GM21737 (cell line): Measurements from ENCODE around the gene MAP1LC3B2.

Experiments
- ATAC-seq: cut with Tn5 transposase; IDR thresholded peaks from one replicate; pipeline ENCODE4 v1.9.1; 2021; ENCODE audit warnings: mild to moderate bottlenecking, moderate library complexity; ENCODE audit not compliant: unreplicated experiment

The MAP1LC3B2 gene

DNA sequence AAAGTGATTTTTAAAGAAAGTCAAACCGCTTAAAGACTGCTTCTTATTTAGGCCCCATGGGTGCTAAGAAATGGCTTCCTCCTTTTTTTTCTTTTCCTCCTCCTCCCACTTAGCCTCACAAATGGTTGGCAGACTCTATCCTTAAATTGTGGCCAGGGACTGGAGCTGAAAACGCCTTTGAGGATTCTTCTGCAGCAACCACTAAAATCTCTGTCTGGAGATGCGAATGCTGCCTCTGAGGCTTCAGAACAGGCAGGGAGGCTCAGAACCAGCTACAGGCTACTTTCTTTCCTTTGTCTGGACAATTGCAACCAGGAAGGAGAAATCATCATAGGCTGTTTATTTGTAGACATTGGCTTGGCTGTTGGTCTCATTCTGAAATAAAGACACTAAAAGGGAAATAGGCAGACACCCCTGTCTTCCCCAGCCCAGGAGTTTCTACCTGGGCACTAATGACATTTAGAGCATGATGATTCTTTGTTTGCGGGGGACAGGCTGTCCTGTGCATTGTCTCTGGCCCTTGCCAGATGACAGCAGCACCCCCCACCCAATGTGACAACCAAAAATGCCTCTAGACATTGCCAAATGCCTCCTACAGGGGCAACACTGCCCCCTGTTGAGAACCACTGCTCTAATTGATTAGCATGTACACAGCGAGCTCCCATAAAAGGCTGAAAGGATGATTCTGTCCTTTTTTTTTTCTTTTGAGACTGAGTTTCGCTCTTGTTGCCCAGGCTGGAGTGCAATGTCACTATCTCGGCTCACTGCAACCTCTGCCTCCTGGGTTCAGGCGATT, 50.3 kb downstream of the MAP1LC3B2 start:
- ATAC-seq: no peak

DNA sequence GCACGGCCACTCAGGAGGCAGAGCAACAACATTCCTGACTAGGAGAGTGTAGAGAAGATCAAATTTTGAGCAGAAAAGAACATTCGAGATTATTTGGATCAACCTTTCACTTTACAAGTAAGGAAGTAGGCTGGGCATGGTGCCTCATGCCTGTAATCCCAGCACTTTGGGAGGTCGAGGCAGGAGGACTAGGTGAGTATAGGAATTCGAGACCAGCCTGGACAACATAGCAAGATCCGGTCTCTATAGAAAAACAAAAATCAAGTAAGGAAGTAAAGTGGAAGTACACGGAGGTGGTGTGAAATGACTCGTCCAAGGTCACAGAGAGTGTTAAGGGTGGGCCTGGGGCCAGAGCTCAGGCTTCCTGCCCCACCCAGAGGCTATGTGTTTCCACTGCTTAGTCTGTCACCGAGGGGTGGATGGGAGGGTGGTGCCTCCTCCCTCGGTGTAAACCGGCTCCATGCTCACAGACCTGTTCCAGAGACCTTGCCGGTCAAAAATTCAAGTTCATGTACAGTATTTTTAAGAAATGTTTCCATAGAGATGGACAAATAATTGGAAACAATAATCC, 51.9 kb downstream of the MAP1LC3B2 start:
- no peak for ATAC-seq

- no peak for ATAC-seq
Observed at GRCh38 chr12:116612436-116612835, 53.3 kb downstream of the MAP1LC3B2 start.

- no peak for ATAC-seq
Observed at GRCh38 chr12:116613256-116613655, 54.1 kb downstream of the MAP1LC3B2 start.

DNA sequence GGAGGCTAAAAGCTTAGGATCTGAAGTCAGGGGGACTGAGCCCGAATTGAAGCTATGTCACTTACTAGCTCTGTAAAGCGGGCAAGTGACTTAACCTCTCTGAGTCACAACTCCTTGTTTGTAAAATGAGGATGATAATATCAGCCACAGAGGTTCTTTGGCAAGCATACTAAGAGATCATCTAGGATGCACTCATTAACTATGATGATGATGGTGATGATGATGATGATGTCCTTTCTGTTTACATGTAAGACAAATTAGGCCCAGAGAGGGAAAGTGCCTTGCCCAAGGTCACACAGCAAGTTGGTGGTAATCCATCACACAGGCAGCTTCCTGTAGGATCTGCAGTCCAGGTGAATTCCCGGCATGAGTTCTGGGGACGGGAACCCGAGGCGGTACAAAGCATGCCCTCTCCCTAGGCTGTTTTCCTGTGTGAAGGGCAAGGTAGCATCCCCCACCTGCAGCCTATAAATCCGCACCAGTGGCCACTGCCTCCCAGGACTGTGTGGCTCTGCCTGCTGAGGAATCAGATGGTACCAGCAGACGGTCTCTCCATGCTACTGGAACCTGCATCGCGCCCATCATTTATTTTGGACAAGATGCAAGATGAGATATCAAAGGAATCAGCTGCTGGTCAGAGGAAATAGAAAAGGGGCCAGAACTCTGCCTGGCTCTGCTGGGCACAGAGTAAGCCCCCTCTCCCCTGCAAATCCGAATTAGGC, 55.2 kb downstream of the MAP1LC3B2 start:
- no peak for ATAC-seq

DNA sequence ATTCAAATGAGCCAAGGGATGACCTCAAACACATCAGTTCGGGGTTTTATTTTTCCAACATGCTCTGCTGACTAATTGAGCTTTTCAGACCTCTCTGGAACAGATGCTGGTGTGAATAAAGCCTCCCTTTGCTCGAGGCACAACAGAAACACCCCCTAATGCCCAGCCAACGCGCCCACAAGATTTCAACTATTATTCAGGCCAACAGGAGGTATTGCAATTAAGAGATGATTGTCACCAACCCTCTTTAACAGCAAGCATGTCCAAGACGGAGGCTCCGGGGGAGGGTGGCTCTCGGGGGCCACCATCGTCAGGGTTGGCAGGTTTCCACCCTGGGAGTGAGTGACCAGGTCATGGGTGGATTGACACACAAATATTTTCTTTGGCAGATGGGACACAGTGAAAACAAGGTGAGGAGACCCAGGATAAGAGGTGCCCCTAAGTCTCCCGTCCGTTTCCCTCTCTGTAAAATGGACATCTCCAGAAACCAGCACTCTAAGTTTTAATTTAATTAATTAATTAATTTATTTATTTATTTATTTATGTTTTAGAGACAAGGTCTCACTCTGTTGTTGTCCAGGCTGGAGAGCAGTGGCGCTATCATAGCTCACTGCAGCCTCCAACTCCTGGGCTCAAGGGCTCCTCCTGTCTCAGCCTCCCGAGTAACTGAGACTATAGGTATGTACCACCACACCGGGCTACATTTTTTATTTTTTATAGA, 56.1 kb downstream of the MAP1LC3B2 start:
- ATAC-seq: no peak

DNA sequence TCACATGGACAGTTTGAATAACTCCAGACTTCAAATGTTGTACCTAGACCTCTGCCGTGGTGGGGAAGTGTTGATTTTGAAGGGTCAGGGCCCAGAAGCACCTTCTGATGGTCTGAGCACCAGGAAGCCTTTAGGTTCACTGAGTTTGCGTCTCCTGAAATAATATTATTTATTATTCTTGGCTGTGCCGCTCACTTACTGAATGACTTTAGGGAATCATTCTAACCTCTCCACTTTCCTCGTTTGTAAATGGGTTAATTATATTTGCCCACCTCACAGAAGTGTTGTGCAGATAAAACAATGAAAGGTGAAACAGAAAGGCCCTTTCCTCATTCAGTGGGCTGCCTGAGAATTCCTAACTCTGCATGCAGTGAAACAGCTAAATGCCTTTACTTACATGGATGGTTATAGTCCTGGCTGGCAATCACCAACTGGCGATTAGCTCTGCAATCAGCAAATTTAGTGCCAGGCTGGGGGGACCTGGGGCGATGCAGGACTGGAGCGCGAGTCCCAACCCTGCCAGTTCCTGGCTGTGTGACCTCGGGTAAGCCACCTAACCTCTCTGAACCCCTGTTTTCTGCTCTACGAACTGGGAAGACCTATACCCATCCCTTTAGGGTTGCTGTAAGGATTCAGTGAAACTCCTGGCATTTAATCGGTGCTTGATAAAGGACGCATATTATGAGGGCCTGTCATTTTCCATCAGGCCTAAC, 57.5 kb downstream of the MAP1LC3B2 start:
- ATAC-seq: no peak

- no peak for ATAC-seq
Observed at GRCh38 chr12:116619246-116619645, 60.1 kb downstream of the MAP1LC3B2 start.

DNA sequence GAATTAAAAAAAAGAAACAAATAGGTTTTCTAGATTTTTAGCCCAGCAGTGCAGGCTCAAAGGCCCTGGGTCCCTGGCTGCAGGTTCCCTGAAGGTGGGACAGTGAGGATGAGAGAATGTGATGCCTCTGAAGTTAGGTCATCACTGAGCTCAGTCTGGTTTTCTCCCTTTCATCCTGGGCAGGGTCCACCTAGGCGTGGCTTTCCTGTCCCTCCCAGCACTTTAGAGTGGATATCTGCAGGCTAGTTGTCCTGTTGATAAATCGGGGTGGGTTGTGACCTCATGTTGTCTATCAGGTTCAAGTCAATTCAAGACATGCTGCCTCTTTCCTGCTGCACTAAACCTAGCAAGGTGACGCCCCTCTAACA, 60.9 kb downstream of the MAP1LC3B2 start:
- no peak for ATAC-seq

GRCh38 chr12:116620492-116621191, 61.5 kb downstream of the MAP1LC3B2 start:
- no peak for ATAC-seq

DNA sequence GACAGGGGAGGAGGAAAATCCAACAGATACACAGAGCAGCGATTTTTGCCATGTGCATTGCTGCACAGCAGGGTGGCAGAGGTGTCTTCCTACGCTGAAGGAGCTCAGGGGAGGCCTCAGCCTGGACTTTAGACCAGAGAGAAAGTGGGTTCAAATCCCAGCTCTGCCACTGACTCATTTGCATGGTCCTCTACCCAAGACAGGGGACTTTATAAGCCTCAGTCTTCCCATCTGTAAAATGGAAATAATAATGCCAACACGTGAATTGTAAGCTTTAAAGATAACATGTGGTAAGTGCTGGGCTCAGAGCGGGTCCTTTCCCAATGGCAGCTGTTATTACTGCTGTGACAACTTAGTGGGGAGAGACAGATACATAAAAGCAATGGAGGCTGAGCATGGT, 62.0 kb downstream of the MAP1LC3B2 start:
- ATAC-seq: no peak

DNA sequence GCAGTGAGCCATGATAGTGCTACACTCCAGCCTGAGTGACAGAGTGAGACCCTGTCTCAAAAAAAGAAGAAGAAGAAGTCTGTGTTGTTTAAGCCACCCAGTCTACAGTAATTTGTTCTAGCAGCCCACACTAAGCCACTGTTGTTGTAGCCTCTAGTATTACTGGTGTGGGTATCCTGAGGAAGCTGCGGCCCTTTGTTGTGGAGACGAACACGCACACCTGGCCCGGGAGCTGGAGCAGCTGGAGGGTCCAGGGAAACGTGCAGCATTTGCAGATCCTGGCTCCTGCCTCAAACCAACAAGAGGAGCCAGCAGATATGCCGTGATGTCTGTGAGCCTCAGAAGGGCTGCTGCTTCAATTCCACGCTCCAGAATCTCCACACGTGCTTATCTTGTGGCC, 65.3 kb downstream of the MAP1LC3B2 start:
- no peak for ATAC-seq

GRCh38 chr12:116626153-116626552, 67.0 kb downstream of the MAP1LC3B2 start:
- no peak for ATAC-seq
